IMR-90 (cell line): ENCODE measurements around the gene SMOC1. TPM values are rescaled to one million over a fixed set of nuclear protein-coding genes. Genes with fewer than 3 reads are reported as not detected.

Experiments
- ATAC-seq: fragments of 200-7000 bp; cut with Tn5 transposase; 2 replicates; pipeline ENCODE4 v1.9.1; 2020; ENCODE audit warnings: low read depth, mild to moderate bottlenecking, moderate library complexity
- BruUV-seq: library from RNA; stranded (reverse); fragments of 400-500 nt; replicated peaks from 2 replicates; lab custom pipeline; 2021; lab: Mats Ljungman, UMichigan
- CTCF ChIA-PET: fragments of 300-600 bp; formaldehyde crosslinking; extraction: SDS; loops from one replicate; lab custom pipeline; 2021; ENCODE audit warnings: antibody characterized with exemption; lab: Yijun Ruan, JAX
- POLR2A ChIA-PET: fragments of 300-600 bp; sonication (Branson Sonifier 250); formaldehyde crosslinking; loops from one replicate; lab custom pipeline; 2022; ENCODE audit warnings: antibody characterized with exemption; ENCODE audit not compliant: unreplicated experiment; lab: Charles Lee
- DNase-seq: peaks from one replicate; pipeline ENCODE4 v3.0.0; 2013
- H2AFZ ChIP-seq: replicated peaks from 2 replicates; pipeline ENCODE3; 2013; ENCODE audit warnings: low read length, mild to moderate bottlenecking; ENCODE audit not compliant: poor library complexity
- H2AK5ac ChIP-seq: 2 replicates; pipeline ENCODE4 v1.6.1; 2013; ENCODE audit warnings: low read depth, low read length, inconsistent platforms
- H2AK9ac ChIP-seq: replicated peaks from 2 replicates; pipeline ENCODE3; 2013; ENCODE audit warnings: mild to moderate bottlenecking, low read depth, low read length, moderate library complexity; ENCODE audit not compliant: poor library complexity
- H2BK120ac ChIP-seq: 2 replicates; pipeline ENCODE4 v1.6.1; 2013; ENCODE audit warnings: low read depth, low read length, inconsistent platforms
- H2BK15ac ChIP-seq: 3 replicates; pipeline ENCODE4 v1.6.1; 2013; ENCODE audit warnings: low read depth, low read length, inconsistent platforms
- H2BK20ac ChIP-seq: 2 replicates; pipeline ENCODE4 v1.6.1; 2013; ENCODE audit warnings: low read depth, mild to moderate bottlenecking, inconsistent platforms, low read length, moderate library complexity
- H2BK5ac ChIP-seq: 2 replicates; pipeline ENCODE4 v1.6.1; 2013; ENCODE audit warnings: mild to moderate bottlenecking, low read depth, low read length, inconsistent platforms; ENCODE audit not compliant: poor library complexity, severe bottlenecking
- H3K14ac ChIP-seq: replicated peaks from 2 replicates; pipeline ENCODE4 v1.6.1; 2013; ENCODE audit warnings: low read depth, low read length, inconsistent platforms
- H3K18ac ChIP-seq: 2 replicates; pipeline ENCODE4 v1.6.1; 2013; ENCODE audit warnings: low read depth, low read length, control low read depth
- H3K23ac ChIP-seq: 2 replicates; pipeline ENCODE4 v1.6.1; 2013; ENCODE audit warnings: low read depth, low read length, inconsistent platforms
- H3K27ac ChIP-seq: 2 replicates; pipeline ENCODE4 v1.5.1; 2013; ENCODE audit warnings: mild to moderate bottlenecking, control low read depth, low read length; ENCODE audit not compliant: insufficient read depth
- H3K27me3 ChIP-seq: 2 replicates; pipeline ENCODE4 v1.6.1; 2013; ENCODE audit warnings: low read length; ENCODE audit not compliant: control insufficient read depth, insufficient read depth
- H3K36me3 ChIP-seq: 2 replicates; pipeline ENCODE4 v1.6.1; 2013; ENCODE audit warnings: low read length, mixed read lengths; ENCODE audit not compliant: control insufficient read depth, insufficient read depth
- H3K4ac ChIP-seq: 2 replicates; pipeline ENCODE4 v1.6.1; 2013; ENCODE audit warnings: low read depth, low read length, inconsistent platforms
- H3K4me1 ChIP-seq: 2 replicates; pipeline ENCODE4 v1.6.1; 2013; ENCODE audit warnings: low read length, mixed read lengths; ENCODE audit not compliant: control insufficient read depth, insufficient read depth
- H3K4me2 ChIP-seq: 2 replicates; pipeline ENCODE4 v1.6.1; 2013; ENCODE audit warnings: low read depth, mild to moderate bottlenecking, control low read depth, low read length, moderate library complexity
- H3K4me3 ChIP-seq: 2 replicates; pipeline ENCODE4 v1.5.1; 2013; ENCODE audit warnings: low read depth, mild to moderate bottlenecking, control low read depth, low read length, moderate library complexity; ENCODE audit not compliant: insufficient read depth
- H3K56ac ChIP-seq: 2 replicates; pipeline ENCODE4 v1.6.1; 2013; ENCODE audit warnings: low read length, inconsistent platforms; ENCODE audit not compliant: insufficient read depth; ENCODE audit errors: extremely low read depth
- H3K79me1 ChIP-seq, 2 experiments: 2 replicates each; pipeline ENCODE4 v1.6.1; 2013; ENCODE audit warnings: low read length in 2 of 2, inconsistent platforms in 1 of 2, low read depth in 1 of 2
- H3K9ac ChIP-seq: 2 replicates; pipeline ENCODE4 v1.6.1; 2013; ENCODE audit warnings: low read depth, low read length, control low read depth
- H3K9me1 ChIP-seq: 2 replicates; pipeline ENCODE4 v1.6.1; 2013; ENCODE audit warnings: low read length, inconsistent platforms; ENCODE audit not compliant: insufficient read depth
- H3K9me3 ChIP-seq: 2 replicates; pipeline ENCODE4 v1.6.1; 2013; ENCODE audit warnings: low read length; ENCODE audit not compliant: control insufficient read depth, insufficient read depth
- H4K20me1 ChIP-seq: 2 replicates; pipeline ENCODE4 v1.6.1; 2013; ENCODE audit warnings: low read length, inconsistent platforms; ENCODE audit not compliant: insufficient read depth
- H4K5ac ChIP-seq: 2 replicates; pipeline ENCODE4 v1.6.1; 2013; ENCODE audit warnings: mild to moderate bottlenecking, low read depth, low read length, control low read depth
- H4K8ac ChIP-seq, 2 experiments: 2 replicates each; pipeline ENCODE4 v1.6.1; 2013; ENCODE audit warnings: low read depth in 2 of 2, low read length in 2 of 2, control low read depth in 1 of 2, inconsistent platforms in 1 of 2
- H4K91ac ChIP-seq: 2 replicates; pipeline ENCODE4 v1.6.1; 2013; ENCODE audit warnings: low read depth, low read length, inconsistent platforms; ENCODE audit not compliant: insufficient read depth
- CEBPB ChIP-seq: IDR thresholded peaks from 2 replicates; pipeline ENCODE4 v1.6.1; 2012; ENCODE audit warnings: low read depth, low read length, improper control_type of control experiment
- MAZ ChIP-seq: IDR thresholded peaks from 2 replicates; pipeline ENCODE4 v1.6.1; 2012; ENCODE audit warnings: low read depth, mild to moderate bottlenecking, low read length, improper control_type of control experiment, moderate library complexity, borderline replicate concordance
- RFX5 ChIP-seq: IDR thresholded peaks from 2 replicates; pipeline ENCODE4 v1.8.0; 2012; ENCODE audit warnings: low read depth, mild to moderate bottlenecking, low read length, moderate library complexity
- SMC3 ChIP-seq: fragments of 150-350 bp; IDR thresholded peaks from 2 replicates; pipeline ENCODE4 v1.6.1; 2016; ENCODE audit warnings: low read depth, mild to moderate bottlenecking, antibody characterized with exemption, low read length, moderate library complexity
- WGBS, 2 experiments: methylation state at CpG; one replicate each; pipeline versions ENCODE4 v1.1.5 to v1.1.7; 2013; ENCODE audit warnings: missing lambda C conversion rate in 2 of 2; ENCODE audit not compliant: insufficient read length in 1 of 2; ENCODE audit errors: extremely low coverage in 2 of 2; 5-methylcytosine and 5-hydroxymethylcytosine counted together
- dilution Hi-C: fragments of 300-500 bp; cut with HindIII; formaldehyde crosslinking; loops from one replicate; pipeline ENCODE4 v1.14.3; 2018; ENCODE audit warnings: low sequenced_read_pairs; ENCODE audit not compliant: unreplicated experiment
- in situ Hi-C: fragments of 300-500 bp; cut with MboI; formaldehyde crosslinking; loops from 3 replicates; pipeline ENCODE4 v1.14.3; 2019; ENCODE audit warnings: low sequenced_read_pairs, inconsistent platforms, mixed read lengths
- intact Hi-C: fragments of 100-400 bp; cut with micrococcal nuclease; formaldehyde crosslinking; loops from 2 replicates; pipeline ENCODE4 v1.10.0; 2022
- polyA plus RNA-seq, 3 experiments: library from polyadenylated mRNA; depleted of rRNA; stranded (reverse); fragments of >200 nt; gene quantifications; 2 replicates each; pipeline ENCODE4 v1.2.3, GENCODE V29; 2012; ENCODE audit warnings: low replicate concordance in 1 of 3
- total RNA-seq: library from RNA; depleted of rRNA; stranded (reverse); fragments of >200 nt; gene quantifications from 2 replicates; pipeline ENCODE4 v1.2.3, GENCODE V29; 2012
- TF ChIP-seq, protein P1 (sequence below): conservative IDR thresholded peaks from 2 replicates; pipeline ENCODE4 v1.5.1; 2012; ENCODE audit warnings: mild to moderate bottlenecking, low read depth, low read length, improper control_type of control experiment

The SMOC1 gene
- total and polyA plus RNA-seq, 2 of the 4 experiments (the other 2 are of a cell fraction): 0.90 to 4.1 TPM

DNA sequence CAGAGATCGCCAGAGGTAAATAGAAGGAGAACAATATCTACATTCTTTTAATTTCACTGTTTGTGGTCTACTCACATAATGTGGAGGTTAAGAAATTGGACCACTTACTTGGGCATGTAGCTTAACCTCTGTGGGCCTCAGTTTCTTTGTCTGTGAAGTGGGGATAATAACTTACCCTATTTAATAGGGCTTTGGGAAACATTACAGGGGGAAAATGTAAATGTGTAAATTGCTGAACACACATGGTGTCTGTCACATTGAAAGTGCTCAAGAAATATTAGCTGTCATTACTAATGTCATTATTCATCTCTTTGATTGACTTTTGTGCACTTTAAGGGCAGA lies 169.1 kb downstream of the SMOC1 start:
- no peak overlapping the region for H3K18ac ChIP-seq
- ATAC-seq (no peak), DNase-seq (no peak)
- ChIA-PET CTCF (no interaction called here), POLR2A (no interaction called here)
- H3K4me1 ChIP-seq: no peaks in the 10 kb centered on the region
- intact Hi-C loops: loop anchor here (5.0 kb wide), 1 partner anchor 519 kb away; no protein-coding TSS in a partner anchor
- H4K20me1 ChIP-seq: no peaks in the 10 kb centered on the region
- H2BK15ac ChIP-seq: no peak overlapping the region
- no TSS peak for BruUV-seq
- no peak overlapping the region for H2BK120ac ChIP-seq
- H4K8ac ChIP-seq: no peak overlapping the region
- no peaks in the 10 kb centered on the region for H3K36me3 ChIP-seq
- in situ Hi-C loops: no loop called here
- no peak overlapping the region for H2AFZ ChIP-seq
- H4K91ac ChIP-seq: no peak overlapping the region
- H3K14ac ChIP-seq: no peak overlapping the region
- WGBS, 2 experiments: no CpG with 5 or more reads among the region's 1 CpG
- no peak overlapping the region for H3K56ac ChIP-seq
- no peak overlapping the region for H3K4me2 ChIP-seq
- no peak overlapping the region for H3K4ac ChIP-seq
- no peak overlapping the region for H4K5ac ChIP-seq
- no peaks in the 10 kb centered on the region for H3K9me1 ChIP-seq
- no peaks in the 10 kb centered on the region for H3K9me3 ChIP-seq
- H2AK5ac ChIP-seq: no peak overlapping the region
- dilution Hi-C loops: no loop called here
- H3K23ac ChIP-seq: no peak overlapping the region
- no peak overlapping the region for H3K27ac ChIP-seq
- H3K9ac ChIP-seq: no peak overlapping the region
- H3K27me3 ChIP-seq: peaks cover 2% of the 10 kb centered on the region
- no peaks in the 10 kb centered on the region for H3K79me1 ChIP-seq
- no peak overlapping the region for H2AK9ac ChIP-seq
- H2BK20ac ChIP-seq: no peak overlapping the region
- TF ChIP-seq MAZ: no peak
- no peak for TF ChIP-seq RFX5
- no peak for TF ChIP-seq CEBPB
- no peak for TF ChIP-seq SMC3
- TF ChIP-seq, protein P1, sequence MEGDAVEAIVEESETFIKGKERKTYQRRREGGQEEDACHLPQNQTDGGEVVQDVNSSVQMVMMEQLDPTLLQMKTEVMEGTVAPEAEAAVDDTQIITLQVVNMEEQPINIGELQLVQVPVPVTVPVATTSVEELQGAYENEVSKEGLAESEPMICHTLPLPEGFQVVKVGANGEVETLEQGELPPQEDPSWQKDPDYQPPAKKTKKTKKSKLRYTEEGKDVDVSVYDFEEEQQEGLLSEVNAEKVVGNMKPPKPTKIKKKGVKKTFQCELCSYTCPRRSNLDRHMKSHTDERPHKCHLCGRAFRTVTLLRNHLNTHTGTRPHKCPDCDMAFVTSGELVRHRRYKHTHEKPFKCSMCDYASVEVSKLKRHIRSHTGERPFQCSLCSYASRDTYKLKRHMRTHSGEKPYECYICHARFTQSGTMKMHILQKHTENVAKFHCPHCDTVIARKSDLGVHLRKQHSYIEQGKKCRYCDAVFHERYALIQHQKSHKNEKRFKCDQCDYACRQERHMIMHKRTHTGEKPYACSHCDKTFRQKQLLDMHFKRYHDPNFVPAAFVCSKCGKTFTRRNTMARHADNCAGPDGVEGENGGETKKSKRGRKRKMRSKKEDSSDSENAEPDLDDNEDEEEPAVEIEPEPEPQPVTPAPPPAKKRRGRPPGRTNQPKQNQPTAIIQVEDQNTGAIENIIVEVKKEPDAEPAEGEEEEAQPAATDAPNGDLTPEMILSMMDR: no peak
- no peak overlapping the region for H2BK5ac ChIP-seq
- H3K4me3 ChIP-seq: no peak overlapping the region
